Activated naive CD8-positive, alpha-beta T cell treated with anti-CD3 and anti-CD28 coated beads for 36 hours (primary cell): Measurements from ENCODE around the gene SIAH1. TPM values are rescaled to one million over a fixed set of nuclear protein-coding genes. Genes with fewer than 3 reads are reported as not detected.
"Not testable (repeated sequence)": the region's sequence is repeated elsewhere in the genome, so short reads cannot be mapped to it uniquely, and the experiment has no call there.

Source experiments
- DNase-seq: peaks from one replicate; pipeline ENCODE4 v3.0.0; 2021
- H3K27ac Mint-ChIP-seq: one replicate; pipeline ENCODE4 v1.8.0; 2022; ENCODE audit warnings: mild to moderate bottlenecking, moderate library complexity, mixed read lengths
- H3K27me3 Mint-ChIP-seq: one replicate; pipeline ENCODE4 v1.8.0; 2022; ENCODE audit warnings: mild to moderate bottlenecking, mixed read lengths
- H3K36me3 Mint-ChIP-seq: one replicate; pipeline ENCODE4 v1.8.0; 2021; ENCODE audit warnings: mild to moderate bottlenecking, mixed read lengths
- H3K4me1 Mint-ChIP-seq: one replicate; pipeline ENCODE4 v1.8.0; 2021; ENCODE audit warnings: mixed read lengths
- H3K4me3 Mint-ChIP-seq: one replicate; pipeline ENCODE4 v1.8.0; 2022; ENCODE audit warnings: mild to moderate bottlenecking, moderate library complexity, mixed read lengths
- H3K9me3 Mint-ChIP-seq: one replicate; pipeline ENCODE4 v1.8.0; 2022; ENCODE audit warnings: mixed read lengths
- total RNA-seq, 2 experiments: library from RNA; stranded (reverse); gene quantifications; one replicate each; pipeline ENCODE4 v1.2.3, GENCODE V29; 2021

SIAH1 gene
- total RNA-seq, 2 experiments from 2014 or later: 16.2 to 18.3 TPM

GRCh38 chr16:48361540-48362144, 23.6 kb downstream of the SIAH1 start:
- Mint-ChIP-seq H3K9me3 (no peaks in the 10 kb centered on the region), H3K27me3 (no peaks in the 10 kb centered on the region), H3K4me3 (no peak overlapping the region), H3K36me3 (peaks cover 2% of the 10 kb centered on the region), H3K4me1 (peaks cover 35% of the 10 kb centered on the region), H3K27ac (no peak overlapping the region)
- DNase-seq: no peak

- Mint-ChIP-seq H3K36me3 (peaks cover 4% of the 10 kb centered on the region), H3K9me3 (no peaks in the 10 kb centered on the region), H3K4me1 (peaks cover 29% of the 10 kb centered on the region), H3K4me3 (no peak overlapping the region), H3K27me3 (no peaks in the 10 kb centered on the region), H3K27ac (no peak overlapping the region)
- no peak for DNase-seq
These were observed 24.2 kb downstream of the SIAH1 start for GRCh38 chr16:48361012-48361411.

- no peaks in the 10 kb centered on the region for H3K9me3 Mint-ChIP-seq
- H3K4me1 Mint-ChIP-seq: peaks cover 25% of the 10 kb centered on the region
- H3K36me3 Mint-ChIP-seq: peaks cover 9% of the 10 kb centered on the region
- no peak for DNase-seq
- no peaks in the 10 kb centered on the region for H3K27me3 Mint-ChIP-seq
- no peak overlapping the region for H3K4me3 Mint-ChIP-seq
- no peak overlapping the region for H3K27ac Mint-ChIP-seq
These were observed 25.2 kb downstream of the SIAH1 start for GRCh38 chr16:48359983-48360382.

GRCh38 chr16:48358419-48358818, 26.8 kb downstream of the SIAH1 start:
- peaks cover 2% of the 10 kb centered on the region for H3K9me3 Mint-ChIP-seq
- DNase-seq: no peak
- H3K4me3 Mint-ChIP-seq: no peak overlapping the region
- peaks cover 30% of the 10 kb centered on the region for H3K4me1 Mint-ChIP-seq
- H3K36me3 Mint-ChIP-seq: peaks cover 22% of the 10 kb centered on the region
- H3K27me3 Mint-ChIP-seq: no peaks in the 10 kb centered on the region
- no peak overlapping the region for H3K27ac Mint-ChIP-seq

GRCh38 chr16:48356633-48357376, 28.4 kb downstream of the SIAH1 start:
- no peaks in the 10 kb centered on the region for H3K27me3 Mint-ChIP-seq
- H3K36me3 Mint-ChIP-seq: peaks cover 27% of the 10 kb centered on the region
- DNase-seq: no peak
- H3K27ac Mint-ChIP-seq: no peak overlapping the region
- H3K9me3 Mint-ChIP-seq: peaks cover 2% of the 10 kb centered on the region
- peaks cover 29% of the 10 kb centered on the region for H3K4me1 Mint-ChIP-seq
- H3K4me3 Mint-ChIP-seq: no peak overlapping the region

GRCh38 chr16:48354877-48355855, 30.0 kb downstream of the SIAH1 start:
- peaks cover 32% of the 10 kb centered on the region for H3K36me3 Mint-ChIP-seq

GRCh38 chr16:48354385-48354784, 30.8 kb downstream of the SIAH1 start:
- H3K4me1 Mint-ChIP-seq: peaks cover 21% of the 10 kb centered on the region
- DNase-seq: peak; percentile 18

More at GRCh38 chr16:48354877-48355855, 30.0 kb downstream of the SIAH1 start:
- Mint-ChIP-seq H3K4me1 (peaks cover 22% of the 10 kb centered on the region), H3K4me3 (no peak overlapping the region), H3K9me3 (peaks cover 2% of the 10 kb centered on the region), H3K27ac (peak overlapping the region; percentile 71), H3K27me3 (no peaks in the 10 kb centered on the region)
- DNase-seq: no peak

GRCh38 chr16:48353565-48354163, 31.5 kb downstream of the SIAH1 start:
- no peaks in the 10 kb centered on the region for H3K27me3 Mint-ChIP-seq
- H3K36me3 Mint-ChIP-seq: peaks cover 36% of the 10 kb centered on the region
- no peak overlapping the region for H3K4me3 Mint-ChIP-seq
- peaks cover 2% of the 10 kb centered on the region for H3K9me3 Mint-ChIP-seq
- peak overlapping the region; percentile 68 for H3K27ac Mint-ChIP-seq
- H3K4me1 Mint-ChIP-seq: peaks cover 21% of the 10 kb centered on the region
- peak; percentile 45 for DNase-seq

More at GRCh38 chr16:48354385-48354784, 30.8 kb downstream of the SIAH1 start:
- H3K36me3 Mint-ChIP-seq: peaks cover 36% of the 10 kb centered on the region
- not testable (repeated sequence) for H3K9me3 Mint-ChIP-seq, H3K4me3 Mint-ChIP-seq, H3K27me3 Mint-ChIP-seq
- peak overlapping the region; percentile 71 for H3K27ac Mint-ChIP-seq

- Mint-ChIP-seq H3K27ac (no peak overlapping the region), H3K36me3 (peaks cover 35% of the 10 kb centered on the region), H3K4me3 (no peak overlapping the region)
These were observed 32.4 kb downstream of the SIAH1 start for GRCh38 chr16:48352648-48353390.

GRCh38 chr16:48350736-48351135, 34.5 kb downstream of the SIAH1 start:
- Mint-ChIP-seq H3K4me1 (peaks cover 26% of the 10 kb centered on the region), H3K36me3 (peaks cover 41% of the 10 kb centered on the region), H3K9me3 (peaks cover 2% of the 10 kb centered on the region), H3K27ac (no peak overlapping the region), H3K27me3 (no peaks in the 10 kb centered on the region), H3K4me3 (no peak overlapping the region)
- DNase-seq: no peak

More at GRCh38 chr16:48352648-48353390, 32.4 kb downstream of the SIAH1 start:
- peaks cover 19% of the 10 kb centered on the region for H3K4me1 Mint-ChIP-seq
- DNase-seq: no peak
- no peaks in the 10 kb centered on the region for H3K27me3 Mint-ChIP-seq
- peaks cover 2% of the 10 kb centered on the region for H3K9me3 Mint-ChIP-seq

GRCh38 chr16:48347980-48348379, 37.2 kb downstream of the SIAH1 start:
- Mint-ChIP-seq H3K27ac (no peak overlapping the region), H3K4me3 (no peak overlapping the region)
- no peak for DNase-seq

GRCh38 chr16:48347191-48347865, 37.9 kb downstream of the SIAH1 start:
- DNase-seq: no peak
- Mint-ChIP-seq H3K4me1 (peaks cover 9% of the 10 kb centered on the region), H3K36me3 (peaks cover 28% of the 10 kb centered on the region), H3K9me3 (no peaks in the 10 kb centered on the region), H3K4me3 (no peak overlapping the region), H3K27ac (no peak overlapping the region), H3K27me3 (no peaks in the 10 kb centered on the region)

More at GRCh38 chr16:48347980-48348379, 37.2 kb downstream of the SIAH1 start:
- Mint-ChIP-seq H3K36me3 (peaks cover 26% of the 10 kb centered on the region), H3K4me1 (peaks cover 9% of the 10 kb centered on the region), H3K9me3 (no peaks in the 10 kb centered on the region), H3K27me3 (no peaks in the 10 kb centered on the region)

- Mint-ChIP-seq H3K27me3 (no peaks in the 10 kb centered on the region), H3K27ac (no peak overlapping the region), H3K36me3 (peaks cover 23% of the 10 kb centered on the region), H3K4me1 (peaks cover 7% of the 10 kb centered on the region), H3K9me3 (no peaks in the 10 kb centered on the region), H3K4me3 (no peak overlapping the region)
- no peak for DNase-seq
These were observed 42.6 kb downstream of the SIAH1 start for GRCh38 chr16:48342591-48342990.
